HG02938 (cell line): Measurements from ENCODE around the gene GABRG3.

Source experiments
- ATAC-seq: cut with Tn5 transposase; IDR thresholded peaks from one replicate; pipeline ENCODE4 v1.9.1; 2021; ENCODE audit warnings: mild to moderate bottlenecking, moderate library complexity; ENCODE audit not compliant: unreplicated experiment

Gene GABRG3

DNA sequence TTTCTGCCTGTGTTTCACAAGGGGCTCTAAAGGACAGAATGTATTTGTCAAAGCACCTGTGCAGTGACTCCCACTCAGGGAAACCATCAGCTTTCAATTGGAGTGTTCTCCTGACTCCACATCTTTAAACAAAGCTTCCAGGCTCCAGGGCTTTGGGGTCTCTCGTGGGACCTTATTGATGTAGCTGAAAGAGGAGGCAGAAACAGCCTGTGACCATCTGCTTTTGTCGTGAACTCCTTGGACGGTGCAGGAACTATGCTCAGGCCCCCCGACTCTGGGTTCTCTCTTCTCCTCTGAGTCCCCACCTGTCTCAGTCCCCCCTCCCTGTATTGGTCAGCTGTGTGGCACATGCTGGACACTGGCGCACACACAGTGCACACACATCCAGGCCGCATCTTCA lies 486.8 kb downstream of the GABRG3 start:
- no peak for ATAC-seq

GRCh38 chr15:27458345-27459084 lies 487.5 kb downstream of the GABRG3 start:
- no peak for ATAC-seq

- ATAC-seq: no peak
These were observed 488.9 kb downstream of the GABRG3 start for GRCh38 chr15:27459836-27460235.

GRCh38 chr15:27461181-27461580 lies 490.2 kb downstream of the GABRG3 start:
- ATAC-seq: no peak

- no peak for ATAC-seq
These were observed 492.6 kb downstream of the GABRG3 start for GRCh38 chr15:27463525-27464088.

- no peak for ATAC-seq
These were observed 494.1 kb downstream of the GABRG3 start for GRCh38 chr15:27464941-27465612.

- ATAC-seq: no peak
These were observed 495.8 kb downstream of the GABRG3 start for GRCh38 chr15:27466758-27467157.

- no peak for ATAC-seq
These were observed 497.2 kb downstream of the GABRG3 start for GRCh38 chr15:27468151-27468591.

GRCh38 chr15:27473845-27474244 lies 502.9 kb downstream of the GABRG3 start:
- no peak for ATAC-seq

- no peak for ATAC-seq
These were observed 504.4 kb downstream of the GABRG3 start for GRCh38 chr15:27475395-27475794.

- ATAC-seq: no peak
These were observed 508.5 kb downstream of the GABRG3 start for GRCh38 chr15:27479296-27480140.

- ATAC-seq: no peak
These were observed 509.2 kb downstream of the GABRG3 start for GRCh38 chr15:27480141-27480530.

DNA sequence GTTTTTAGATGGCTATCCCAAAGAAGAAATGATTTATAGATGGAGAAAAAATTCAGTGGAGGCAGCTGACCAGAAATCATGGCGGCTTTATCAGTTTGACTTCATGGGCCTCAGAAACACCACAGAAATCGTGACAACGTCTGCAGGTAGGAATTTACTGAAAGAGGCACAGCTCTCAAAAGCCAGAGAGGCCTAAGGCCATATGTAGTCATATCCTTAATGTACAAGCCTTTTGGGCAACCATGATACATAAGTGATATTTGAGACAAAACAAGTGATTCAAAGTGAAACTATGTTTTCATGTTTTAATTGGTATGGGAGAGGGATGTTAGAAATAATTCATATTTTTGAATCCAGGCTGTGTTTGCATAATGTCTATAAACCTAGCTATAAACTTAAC lies 509.7 kb downstream of the GABRG3 start:
- ATAC-seq: no peak

DNA sequence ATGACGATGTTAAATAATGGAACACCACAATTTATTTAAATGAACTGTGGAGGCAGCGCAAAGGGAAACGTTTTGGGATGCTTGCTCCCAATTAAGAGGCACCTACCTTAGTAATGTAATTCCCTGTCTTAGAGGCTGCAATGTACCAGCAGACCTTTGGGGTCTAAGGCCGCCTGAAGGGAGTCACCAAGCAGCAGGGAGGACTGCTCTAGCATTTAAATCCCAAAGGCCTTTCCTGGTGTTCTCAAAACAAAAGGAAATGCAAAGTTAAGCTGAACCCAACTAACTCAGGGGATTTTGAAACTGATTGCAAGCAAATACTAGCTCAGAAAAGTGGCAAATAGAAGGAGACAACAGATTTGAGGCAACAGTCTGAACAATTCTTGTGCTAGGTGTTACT lies 510.8 kb downstream of the GABRG3 start:
- ATAC-seq: no peak

GRCh38 chr15:27482287-27482686 lies 511.3 kb downstream of the GABRG3 start:
- no peak for ATAC-seq

GRCh38 chr15:27483124-27483523 lies 512.1 kb downstream of the GABRG3 start:
- ATAC-seq: no peak

GRCh38 chr15:27485265-27485664 lies 514.3 kb downstream of the GABRG3 start:
- no peak for ATAC-seq

DNA sequence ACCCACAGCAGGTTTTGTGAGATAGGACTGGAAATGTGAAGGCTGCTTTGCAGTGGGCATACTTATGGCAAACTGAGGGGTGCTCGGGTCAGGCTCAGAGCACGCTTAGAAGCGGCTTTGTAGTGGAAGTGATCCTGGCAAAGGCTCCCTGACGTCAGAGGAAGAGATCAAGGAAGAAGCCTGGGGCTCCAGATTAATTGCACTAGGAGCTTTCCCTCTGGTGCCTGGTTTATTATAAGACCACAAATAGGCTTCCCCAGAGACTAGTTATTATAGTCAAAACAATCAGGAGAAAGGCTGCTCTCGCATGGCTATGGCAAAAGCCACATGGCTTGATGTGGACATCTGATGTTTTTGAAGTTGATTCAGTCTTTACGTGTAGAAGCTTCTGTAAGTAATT lies 515.1 kb downstream of the GABRG3 start:
- ATAC-seq: no peak

- ATAC-seq: no peak
These were observed 516.0 kb downstream of the GABRG3 start for GRCh38 chr15:27486683-27487647.

GRCh38 chr15:27487846-27488245 lies 516.9 kb downstream of the GABRG3 start:
- no peak for ATAC-seq
